Skeletal muscle cell (primary cell): Measurements from ENCODE around the gene OR7C2.

Experiments used
- DNase-seq: peaks from one replicate; pipeline ENCODE4 v3.0.0-alpha.2; 2010; ENCODE audit warnings: low read depth
- H3K4me3 ChIP-seq: 2 replicates; pipeline ENCODE4 v1.5.1; 2011; ENCODE audit warnings: low read depth, mild to moderate bottlenecking, control low read depth, low read length, moderate library complexity

Gene OR7C2

GRCh38 chr19:14977128-14977527 is 35.8 kb downstream of the OR7C2 start:
- DNase-seq: no peak
- H3K4me3 ChIP-seq: no peak overlapping the region

GRCh38 chr19:14978161-14978776 is 37.0 kb downstream of the OR7C2 start:
- DNase-seq: no peak

GRCh38 chr19:14979476-14980255 is 38.4 kb downstream of the OR7C2 start, which contains the start of gene SLC1A6:
SLC1A6 (minus strand) TSS chr19:14979864; CDS start chr19:14972910, 6,954 bp downstream.
- H3K4me3 ChIP-seq: no peak within 1 kb of the TSS
- DNase-seq: no peak

More at GRCh38 chr19:14978161-14978776, 37.0 kb downstream of the OR7C2 start:
- H3K4me3 ChIP-seq: no peak overlapping the region

DNA sequence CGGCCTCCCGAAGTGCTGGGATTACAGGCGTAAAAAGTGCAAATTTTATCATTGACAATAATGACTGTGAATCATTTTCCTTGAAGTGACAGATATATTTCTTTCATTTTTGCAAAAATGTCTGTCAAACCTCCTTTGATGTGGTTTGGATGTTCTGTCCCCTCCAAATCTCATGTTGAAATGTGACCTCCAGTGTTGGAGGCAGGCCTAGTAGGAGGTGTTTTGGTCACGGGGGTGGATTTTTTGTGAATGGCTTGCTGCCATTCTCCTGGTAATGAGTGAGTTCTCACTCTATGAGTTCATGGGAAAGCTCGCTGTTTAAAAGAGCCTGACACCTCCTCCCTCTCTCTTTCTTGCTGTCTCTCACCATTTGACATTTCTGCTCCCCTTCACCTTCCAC is 43.8 kb downstream of the OR7C2 start:
- DNase-seq: no peak
- no peak overlapping the region for H3K4me3 ChIP-seq
